Astrocyte (in vitro differentiated cells and primary cell): ENCODE measurements around the gene FAM111B.

Source experiments
- CTCF ChIP-seq: IDR thresholded peaks from 2 replicates; pipeline ENCODE4 v1.5.1; 2011; ENCODE audit warnings: low read depth, mild to moderate bottlenecking, inconsistent platforms, low read length, moderate library complexity; ENCODE audit not compliant: insufficient read depth
- EZH2 ChIP-seq: IDR thresholded peaks from 2 replicates; pipeline ENCODE4 v1.6.1; 2012; ENCODE audit warnings: mild to moderate bottlenecking, low read length, inconsistent platforms; ENCODE audit not compliant: insufficient read depth

- no peak for TF ChIP-seq CTCF
- TF ChIP-seq EZH2 = no peak
Measured at GRCh38 chr11:59079086-59079485, 28.0 kb upstream of the FAM111B start.
